ENCODE data around the gene CAPZA2. TPM values are rescaled to one million over a fixed set of nuclear protein-coding genes. Genes with fewer than 3 reads are reported as not detected.

CAPZA2 gene
- total and polyA plus RNA-seq, 10 of the 15 experiments (the other 5 are each of a cell fraction or from before 2014, with no cell fraction given), result 50.0 to 379 (median 117) TPM

- TF ChIP-seq SMC3 (IDR thresholded peaks at IDR 0.05; ENCODE audit: borderline replicate concordance, low read length), result peak; percentile 94
- TF ChIP-seq ZNF592 (IDR thresholded peaks at IDR 0.05), result no peak
- no peak for TF ChIP-seq RUNX3 (IDR thresholded peaks at IDR 0.05; ENCODE audit: low read length)
- peak; percentile 66; the same call in 1 of the 2 replicates for TF ChIP-seq RB1 (IDR thresholded peaks at IDR 0.05; ENCODE audit: borderline replicate concordance)
- 0 out of 2 replicates have a peak, but pooled peaks have one; percentile 17 for TF ChIP-seq RFX5 (IDR thresholded peaks at IDR 0.05; ENCODE audit: low read depth, low read length)
Measured at GRCh38 chr7:116929914-116930913, 67.8 kb downstream of the CAPZA2 start (continued).

- CTCF ChIA-PET, result interaction anchor here (0.9 to 13.3 kb wide), 21 partner anchors 8 to 209 kb away, joined by 3 to 324 read pairs (median 5); no protein-coding TSS in a partner anchor
- ATAC-seq (no peak), DNase-seq (ENCODE audit: low read depth, low spot score) (no peak), FAIRE-seq (no peak)
- peaks cover 5% of the 10 kb centered on the region for H3K4me1 ChIP-seq (ENCODE audit: control insufficient read depth, insufficient read depth, low read length)
- POLR2A ChIA-PET, result interaction anchor here (0.5 to 4.3 kb wide), 4 partner anchors 24 to 194 kb away, joined by 3 to 21 read pairs (median 4); no protein-coding TSS in a partner anchor
- BruUV-seq (replicated peaks), result no TSS peak
- H3K9ac ChIP-seq (ENCODE audit: control insufficient read depth, insufficient read depth, low read length), result no peak overlapping the region
- no peaks in the 10 kb centered on the region for H3K9me3 ChIP-seq (replicated peaks; ENCODE audit: control insufficient read depth, insufficient read depth, low read length)
- RAD21 ChIA-PET (ENCODE audit: unreplicated experiment), result interaction anchor here (0.7 to 6.4 kb wide), 19 partner anchors 8 to 202 kb away, joined by 3 to 52 read pairs (median 4); no protein-coding TSS in a partner anchor
- H4K20me1 ChIP-seq (ENCODE audit: control insufficient read depth, insufficient read depth), result no peaks in the 10 kb centered on the region
- H3K27me3 ChIP-seq (replicated peaks in 1 of 2; ENCODE audit: control insufficient read depth in 2 of 2, insufficient read depth in 2 of 2, low read length in 1 of 2), result no peaks in the 10 kb centered on the region
- in situ Hi-C loops (cut with MboI) (no loop called here), intact Hi-C loops (cut with micrococcal nuclease; ENCODE audit: unreplicated experiment) (loop anchor here (5.0 kb wide), 1 partner anchor 455 kb away; no protein-coding TSS in a partner anchor)
- H2AFZ ChIP-seq (ENCODE audit: control insufficient read depth, low read depth, low read length), result no peak overlapping the region
- H3K27ac ChIP-seq (ENCODE audit: control insufficient read depth, insufficient read depth), result no peak overlapping the region
- no peak overlapping the region for H3K4me2 ChIP-seq (ENCODE audit: control insufficient read depth, insufficient read depth)
- SMC1A ChIA-PET (ENCODE audit: uncharacterized antibody, unreplicated experiment), result interaction anchor here (0.7 to 15.1 kb wide), 9 partner anchors 10 to 306 kb away, joined by 3 to 262 read pairs (median 5); partner anchors contain the start of gene ST7
- 97% methylated on average over 7 of the region's 7 CpGs for WGBS (ENCODE audit: insufficient coverage, insufficient replicate concordance, low lambda C conversion rate, missing lambda C conversion rate)
- no peaks in the 10 kb centered on the region for H3K36me3 ChIP-seq (ENCODE audit: control insufficient read depth in 2 of 2, insufficient read depth in 2 of 2, low read length in 1 of 2)
- no peaks in the 10 kb centered on the region for H3K79me2 ChIP-seq (ENCODE audit: control insufficient read depth, insufficient read depth, low read length)
- no peak overlapping the region for H3K4me3 ChIP-seq
- TF ChIP-seq CEBPB (IDR thresholded peaks at IDR 0.05; ENCODE audit: borderline replicate concordance in 1 of 2, low read depth in 2 of 2, low read length in 2 of 2), result no peak
- TF ChIP-seq, protein P1, sequence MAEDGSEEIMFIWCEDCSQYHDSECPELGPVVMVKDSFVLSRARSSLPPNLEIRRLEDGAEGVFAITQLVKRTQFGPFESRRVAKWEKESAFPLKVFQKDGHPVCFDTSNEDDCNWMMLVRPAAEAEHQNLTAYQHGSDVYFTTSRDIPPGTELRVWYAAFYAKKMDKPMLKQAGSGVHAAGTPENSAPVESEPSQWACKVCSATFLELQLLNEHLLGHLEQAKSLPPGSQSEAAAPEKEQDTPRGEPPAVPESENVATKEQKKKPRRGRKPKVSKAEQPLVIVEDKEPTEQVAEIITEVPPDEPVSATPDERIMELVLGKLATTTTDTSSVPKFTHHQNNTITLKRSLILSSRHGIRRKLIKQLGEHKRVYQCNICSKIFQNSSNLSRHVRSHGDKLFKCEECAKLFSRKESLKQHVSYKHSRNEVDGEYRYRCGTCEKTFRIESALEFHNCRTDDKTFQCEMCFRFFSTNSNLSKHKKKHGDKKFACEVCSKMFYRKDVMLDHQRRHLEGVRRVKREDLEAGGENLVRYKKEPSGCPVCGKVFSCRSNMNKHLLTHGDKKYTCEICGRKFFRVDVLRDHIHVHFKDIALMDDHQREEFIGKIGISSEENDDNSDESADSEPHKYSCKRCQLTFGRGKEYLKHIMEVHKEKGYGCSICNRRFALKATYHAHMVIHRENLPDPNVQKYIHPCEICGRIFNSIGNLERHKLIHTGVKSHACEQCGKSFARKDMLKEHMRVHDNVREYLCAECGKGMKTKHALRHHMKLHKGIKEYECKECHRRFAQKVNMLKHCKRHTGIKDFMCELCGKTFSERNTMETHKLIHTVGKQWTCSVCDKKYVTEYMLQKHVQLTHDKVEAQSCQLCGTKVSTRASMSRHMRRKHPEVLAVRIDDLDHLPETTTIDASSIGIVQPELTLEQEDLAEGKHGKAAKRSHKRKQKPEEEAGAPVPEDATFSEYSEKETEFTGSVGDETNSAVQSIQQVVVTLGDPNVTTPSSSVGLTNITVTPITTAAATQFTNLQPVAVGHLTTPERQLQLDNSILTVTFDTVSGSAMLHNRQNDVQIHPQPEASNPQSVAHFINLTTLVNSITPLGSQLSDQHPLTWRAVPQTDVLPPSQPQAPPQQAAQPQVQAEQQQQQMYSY (CRISPR knock-in tag; IDR thresholded peaks at IDR 0.05), result no peak
- TF ChIP-seq EED (IDR thresholded peaks at IDR 0.05; ENCODE audit: low read depth), result no peak
- no peak for TF ChIP-seq MAX (IDR thresholded peaks at IDR 0.05; ENCODE audit: low read depth, low read length)
Measured at GRCh38 chr7:116932566-116932965, 70.2 kb downstream of the CAPZA2 start.

All from GM12878 (cell line).